HepG2 (cell line): Measurements from ENCODE around the gene AK2. TPM values are rescaled to one million over a fixed set of nuclear protein-coding genes. Genes with fewer than 3 reads are reported as not detected.

Source experiments
- ATAC-seq: fragments of 200-7000 bp; cut with Tn5 transposase; 3 replicates; pipeline ENCODE4 v1.9.1; 2020; ENCODE audit warnings: mild to moderate bottlenecking, moderate library complexity
- BruUV-seq: library from RNA; stranded (reverse); fragments of 400-500 nt; replicated peaks from 2 replicates; lab custom pipeline; 2021; lab: Mats Ljungman, UMichigan
- CTCF ChIA-PET: fragments of 300-600 bp; formaldehyde crosslinking; extraction: SDS; loops from one replicate; lab custom pipeline; 2021; ENCODE audit warnings: low total read pairs, inconsistent platforms, low intra/inter-chr PET ratio; lab: Yijun Ruan, JAX
- POLR2A ChIA-PET: fragments of 350-600 bp; sonication (Branson Sonifier 250); formaldehyde crosslinking; loops from one replicate; lab custom pipeline; 2020; ENCODE audit warnings: antibody characterized with exemption, inconsistent platforms; lab: Yijun Ruan, JAX
- DNase-seq: peaks from one replicate; pipeline ENCODE4 v3.0.0-alpha.2; 2015; ENCODE audit warnings: low spot score
- FAIRE-seq: peaks from 3 replicates; lab custom pipeline; 2011; peaks lifted over from hg19 to GRCh38; lab: Jason Lieb, UNC
- H2AFZ ChIP-seq: one replicate; pipeline ENCODE4 v1.6.1; 2011; ENCODE audit warnings: low read length, inconsistent platforms
- H3K27ac ChIP-seq: fragments of 300-600 bp; 3 replicates; pipeline ENCODE4 v1.8.0; 2011; ENCODE audit warnings: mixed run types, mild to moderate bottlenecking, mixed read lengths, low read length, inconsistent platforms; ENCODE audit not compliant: insufficient read depth; ENCODE audit errors: extremely low read length
- H3K27me3 ChIP-seq, 2 experiments: fragments of 200-600 bp in 1 of 2; 2 replicates in 1 of 2; 3 replicates in 1 of 2; pipeline versions ENCODE4 v1.6.0 to v1.8.0; 2011; ENCODE audit warnings: low read length in 2 of 2, mild to moderate bottlenecking in 2 of 2, moderate library complexity in 2 of 2, inconsistent platforms in 1 of 2; ENCODE audit not compliant: insufficient read depth in 2 of 2, control insufficient read depth in 1 of 2
- H3K36me3 ChIP-seq, 2 experiments: fragments of 200-600 bp in 1 of 2; replicated peaks in 1 of 2; 2 replicates in 1 of 2; 3 replicates in 1 of 2; pipeline versions ENCODE4 v1.5.1 to v1.8.0; 2011; ENCODE audit warnings: low read length in 2 of 2, inconsistent platforms in 1 of 2; ENCODE audit not compliant: insufficient read depth in 2 of 2, control insufficient read depth in 1 of 2
- H3K4me1 ChIP-seq: 2 replicates; pipeline ENCODE4 v1.5.1; 2012; ENCODE audit warnings: low read length, inconsistent platforms; ENCODE audit not compliant: insufficient read depth
- H3K4me2 ChIP-seq: 2 replicates; pipeline ENCODE4 v1.6.0; 2011; ENCODE audit warnings: low read depth, low read length, inconsistent platforms
- H3K4me3 ChIP-seq, 3 experiments: fragments of 200-600 bp in 1 of 3; sonication (generic), shearing (Covaris generic) in 1 of 3; replicated peaks in 1 of 3; 2 replicates each; pipeline ENCODE4 v1.5.1; 2011 to 2016; ENCODE audit warnings: low read length in 3 of 3, inconsistent platforms in 2 of 3, low read depth in 2 of 3, mild to moderate bottlenecking in 2 of 3, control low read depth in 1 of 3, mixed read lengths in 1 of 3; ENCODE audit not compliant: insufficient read depth in 1 of 3
- H3K79me2 ChIP-seq: one replicate; pipeline ENCODE4 v1.6.1; 2011; ENCODE audit warnings: low read length, inconsistent platforms; ENCODE audit not compliant: insufficient read depth
- H3K9ac ChIP-seq: 2 replicates; pipeline ENCODE4 v1.6.0; 2011; ENCODE audit warnings: mild to moderate bottlenecking, low read depth, low read length, inconsistent platforms; ENCODE audit not compliant: insufficient read depth
- H3K9me3 ChIP-seq: 2 replicates; pipeline ENCODE4 v1.5.1; 2012; ENCODE audit warnings: mild to moderate bottlenecking, low read length
- H4K20me1 ChIP-seq: 2 replicates; pipeline ENCODE4 v1.6.0; 2011; ENCODE audit warnings: inconsistent platforms, mild to moderate bottlenecking, low read length, moderate library complexity; ENCODE audit not compliant: insufficient read depth
- CBFB ChIP-seq: sonication (generic); formaldehyde crosslinking; IDR thresholded peaks from 2 replicates; pipeline ENCODE4 v1.4.0; 2020; ENCODE audit warnings: missing genetic modification reagents
- EEA1 ChIP-seq: sonication (generic); formaldehyde crosslinking; IDR thresholded peaks from 2 replicates; pipeline ENCODE4 v1.5.1; 2020; ENCODE audit warnings: mild to moderate bottlenecking, missing genetic modification reagents, borderline replicate concordance
- MAFG ChIP-seq: sonication (generic); formaldehyde crosslinking; IDR thresholded peaks from 2 replicates; pipeline ENCODE4 v1.5.1; 2020; ENCODE audit warnings: mild to moderate bottlenecking, missing genetic modification reagents
- MEIS1 ChIP-seq: sonication (generic); formaldehyde crosslinking; IDR thresholded peaks from 2 replicates; pipeline ENCODE4 v1.9.0; 2021; ENCODE audit warnings: mild to moderate bottlenecking, missing genetic modification reagents, moderate library complexity, borderline replicate concordance
- MLLT10 ChIP-seq: sonication (generic); formaldehyde crosslinking; IDR thresholded peaks from 2 replicates; pipeline ENCODE4 v1.4.0; 2020; ENCODE audit warnings: missing genetic modification reagents
- SMAD3 ChIP-seq: sonication (generic); formaldehyde crosslinking; IDR thresholded peaks from 2 replicates; pipeline ENCODE4 v1.4.0; 2020; ENCODE audit warnings: missing genetic modification reagents
- SUZ12 ChIP-seq: fragments of 150-350 bp; IDR thresholded peaks from 2 replicates; pipeline ENCODE4 v1.6.1; 2014; ENCODE audit warnings: low read depth, low read length
- THYN1 ChIP-seq: sonication (generic); formaldehyde crosslinking; IDR thresholded peaks from 2 replicates; pipeline ENCODE4 v1.8.1; 2023; ENCODE audit warnings: low read depth, mild to moderate bottlenecking, moderate library complexity, missing genetic modification reagents, borderline replicate concordance
- ZFY ChIP-seq: sonication (generic); formaldehyde crosslinking; IDR thresholded peaks from 2 replicates; pipeline ENCODE4 v1.4.0; 2020; ENCODE audit warnings: missing genetic modification reagents
- ZNF121 ChIP-seq: sonication (generic); formaldehyde crosslinking; IDR thresholded peaks from 2 replicates; pipeline ENCODE4 v1.5.0; 2020; ENCODE audit warnings: mild to moderate bottlenecking, missing genetic modification reagents
- ZNF350 ChIP-seq: sonication (generic); formaldehyde crosslinking; IDR thresholded peaks from 2 replicates; pipeline ENCODE4 v1.4.0; 2020; ENCODE audit warnings: mild to moderate bottlenecking, low read depth, missing genetic modification reagents, borderline replicate concordance
- ZNF441 ChIP-seq: sonication (generic); formaldehyde crosslinking; IDR thresholded peaks from 2 replicates; pipeline ENCODE4 v1.7.0; 2021; ENCODE audit warnings: missing genetic modification reagents, borderline replicate concordance
- WGBS: methylation state at CpG from one replicate; pipeline ENCODE4 v1.1.6; 2017; ENCODE audit warnings: low lambda C conversion rate; 5-methylcytosine and 5-hydroxymethylcytosine counted together
- in situ Hi-C: cut with HindIII; loops from 2 replicates; pipeline ENCODE4 v1.10.0; 2017; ENCODE audit warnings: low pct_unique_long_range_greater_than_20kb; ENCODE audit not compliant: extremely low pct_ligation_motif_present
- intact Hi-C: fragments of 100-400 bp; cut with micrococcal nuclease; formaldehyde crosslinking; loops from one replicate; pipeline ENCODE4 v1.10.0; 2022; ENCODE audit not compliant: unreplicated experiment
- polyA plus RNA-seq, 8 experiments: library from polyadenylated mRNA; depleted of rRNA in 3 of 8; stranded (reverse) in 7 of 8; unstranded in 1 of 8; fragments of >200 nt; fragmentation: Illumina TruSeq in 4 of 8; extraction: Trizol in 4 of 8; gene quantifications; 2 replicates each; pipeline versions ENCODE4 v1.2.1 to v1.2.3, GENCODE V29; 2011 to 2016; ENCODE audit warnings: low read depth in 4 of 8, missing spikeins in 1 of 8, mixed read lengths in 1 of 8; ENCODE audit not compliant: insufficient read depth in 1 of 8
- total RNA-seq, 5 experiments: library from RNA; depleted of rRNA; stranded (reverse); fragments of >200 nt; fragmentation: Illumina TruSeq; extraction: Trizol; gene quantifications; 2 replicates each; pipeline ENCODE4 v1.2.3, GENCODE V29; 2016; ENCODE audit warnings: low read depth in 1 of 5
- TF ChIP-seq, protein P1 (sequence below): sonication (generic); formaldehyde crosslinking; IDR thresholded peaks from 2 replicates; pipeline ENCODE4 v1.8.0; 2022; ENCODE audit warnings: mild to moderate bottlenecking, missing genetic modification reagents, moderate library complexity
- TF ChIP-seq, protein P2 (sequence below): sonication (generic); formaldehyde crosslinking; IDR thresholded peaks from 2 replicates; pipeline ENCODE4 v1.5.0; 2020; ENCODE audit warnings: missing genetic modification reagents
- TF ChIP-seq, protein P3 (sequence below): sonication (generic); formaldehyde crosslinking; IDR thresholded peaks from 2 replicates; pipeline ENCODE4 v1.4.0; 2020; ENCODE audit warnings: mild to moderate bottlenecking, missing genetic modification reagents

AK2 gene
- total and polyA plus RNA-seq, 2 of the 13 experiments (the other 11 are each of a cell fraction or from before 2014, with no cell fraction given) = 170 to 188 TPM

DNA sequence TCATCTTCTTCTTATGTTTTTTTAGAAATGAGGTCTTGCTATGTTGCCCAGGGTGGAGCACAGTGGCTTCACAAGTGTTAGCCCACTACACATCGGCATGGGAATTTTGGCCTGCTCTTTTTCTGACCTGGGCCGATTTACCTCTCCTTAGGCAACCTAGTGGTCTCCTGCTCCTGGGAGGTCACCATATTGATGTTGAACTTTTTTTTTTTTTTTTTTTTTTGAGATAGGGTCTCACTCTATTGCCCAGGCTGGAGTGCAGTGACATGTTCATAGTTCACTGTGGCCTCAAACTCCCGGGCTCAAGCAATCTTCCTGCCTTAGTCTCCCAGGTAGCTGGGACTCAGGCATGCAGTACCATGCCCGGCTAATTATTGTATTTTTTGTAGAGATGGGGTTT is 7.5 kb downstream of the AK2 start:
- peak; percentile 68; the same call in 1 of the 2 replicates for TF ChIP-seq ZNF121 (CRISPR knock-in tag)
- TF ChIP-seq, protein P1, sequence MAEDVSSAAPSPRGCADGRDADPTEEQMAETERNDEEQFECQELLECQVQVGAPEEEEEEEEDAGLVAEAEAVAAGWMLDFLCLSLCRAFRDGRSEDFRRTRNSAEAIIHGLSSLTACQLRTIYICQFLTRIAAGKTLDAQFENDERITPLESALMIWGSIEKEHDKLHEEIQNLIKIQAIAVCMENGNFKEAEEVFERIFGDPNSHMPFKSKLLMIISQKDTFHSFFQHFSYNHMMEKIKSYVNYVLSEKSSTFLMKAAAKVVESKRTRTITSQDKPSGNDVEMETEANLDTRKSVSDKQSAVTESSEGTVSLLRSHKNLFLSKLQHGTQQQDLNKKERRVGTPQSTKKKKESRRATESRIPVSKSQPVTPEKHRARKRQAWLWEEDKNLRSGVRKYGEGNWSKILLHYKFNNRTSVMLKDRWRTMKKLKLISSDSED (CRISPR knock-in tag) = no peak
- TF ChIP-seq, all 625 proteins: peak for 1
- POLR2A ChIA-PET = no interaction called here
- Histone ChIP-seq H3K4me3 (no peak overlapping the region), H3K9ac (no peak overlapping the region), H4K20me1 (peaks cover 28% of the 10 kb centered on the region; the same call in 1 of the 2 replicates), H3K79me2 (peaks cover 83% of the 10 kb centered on the region), H3K36me3 (peaks cover 5 to 56% of the 10 kb centered on the region in 2 experiments), H3K27ac (no peak overlapping the region), H3K27me3 (no peaks in the 10 kb centered on the region), H3K4me2 (no peak overlapping the region), H3K4me1 (peaks cover 65% of the 10 kb centered on the region), H3K9me3 (no peaks in the 10 kb centered on the region), H2AFZ (no peak overlapping the region)
- ATAC-seq (no peak), FAIRE-seq (no peak), DNase-seq (no peak)
- CTCF ChIA-PET = no interaction called here
- in situ Hi-C loops = no loop called here
- WGBS = 94% methylated on average over 4 of the region's 4 CpGs
- intact Hi-C loops = no loop called here
- BruUV-seq = no TSS peak

DNA sequence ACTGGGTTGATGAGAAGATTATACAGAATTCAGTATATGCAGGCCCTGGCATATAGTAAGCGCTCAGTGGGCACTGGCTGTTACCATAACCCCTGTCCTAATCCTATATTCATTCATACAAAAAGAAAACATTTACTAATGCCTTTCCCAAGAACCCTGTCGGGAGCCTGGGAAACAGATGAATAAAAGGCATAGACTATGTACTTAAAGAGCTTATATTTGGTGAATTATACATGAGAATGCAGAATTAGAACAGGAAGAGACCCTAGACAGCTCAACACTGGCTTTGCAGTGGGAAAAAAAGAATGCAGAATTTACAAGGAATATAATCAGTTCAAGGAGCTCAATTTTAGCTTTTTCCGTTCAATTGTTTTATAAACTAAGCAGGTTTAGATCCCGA is 10.9 kb downstream of the AK2 start:
- CTCF ChIA-PET = no interaction called here
- in situ Hi-C loops = no loop called here
- POLR2A ChIA-PET = interaction anchor here (2.0 kb wide), 1 partner anchor 10 kb away, joined by 7 read pairs; no protein-coding TSS in a partner anchor

More for the DNA sequence above, 10.9 kb downstream of the AK2 start:
- Histone ChIP-seq H3K4me1 (peaks cover 54% of the 10 kb centered on the region), H3K79me2 (peaks cover 50% of the 10 kb centered on the region), H3K27me3 (no peaks in the 10 kb centered on the region), H3K36me3 (peaks cover 16 to 70% of the 10 kb centered on the region in 2 experiments), H3K4me2 (no peak overlapping the region), H2AFZ (no peak overlapping the region), H3K9ac (no peak overlapping the region), H3K4me3 (no peak overlapping the region), H3K27ac (no peak overlapping the region), H3K9me3 (no peaks in the 10 kb centered on the region), H4K20me1 (peaks cover 17% of the 10 kb centered on the region; the same call in 1 of the 2 replicates)
- DNase-seq = no peak
- ATAC-seq = no peak
- WGBS = 95% methylated on average over 4 of the region's 4 CpGs
- no TSS peak for BruUV-seq
- FAIRE-seq = no peak
- intact Hi-C loops = no loop called here
- TF ChIP-seq ZFY (CRISPR knock-in tag) = no peak
- TF ChIP-seq SUZ12 = no peak
- TF ChIP-seq MEIS1 (CRISPR knock-in tag) = no peak
- TF ChIP-seq, protein P2, sequence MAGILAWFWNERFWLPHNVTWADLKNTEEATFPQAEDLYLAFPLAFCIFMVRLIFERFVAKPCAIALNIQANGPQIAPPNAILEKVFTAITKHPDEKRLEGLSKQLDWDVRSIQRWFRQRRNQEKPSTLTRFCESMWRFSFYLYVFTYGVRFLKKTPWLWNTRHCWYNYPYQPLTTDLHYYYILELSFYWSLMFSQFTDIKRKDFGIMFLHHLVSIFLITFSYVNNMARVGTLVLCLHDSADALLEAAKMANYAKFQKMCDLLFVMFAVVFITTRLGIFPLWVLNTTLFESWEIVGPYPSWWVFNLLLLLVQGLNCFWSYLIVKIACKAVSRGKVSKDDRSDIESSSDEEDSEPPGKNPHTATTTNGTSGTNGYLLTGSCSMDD (CRISPR knock-in tag) = no peak
- TF ChIP-seq SMAD3 = no peak
- no peak for TF ChIP-seq MLLT10 (CRISPR knock-in tag)
- TF ChIP-seq MAFG (CRISPR knock-in tag) = no peak
- no peak for TF ChIP-seq THYN1 (CRISPR knock-in tag)
- no peak for TF ChIP-seq ZNF350 (CRISPR knock-in tag)
- TF ChIP-seq ZNF441 = no peak
- no peak for TF ChIP-seq EEA1 (CRISPR knock-in tag)
- TF ChIP-seq, protein P3, sequence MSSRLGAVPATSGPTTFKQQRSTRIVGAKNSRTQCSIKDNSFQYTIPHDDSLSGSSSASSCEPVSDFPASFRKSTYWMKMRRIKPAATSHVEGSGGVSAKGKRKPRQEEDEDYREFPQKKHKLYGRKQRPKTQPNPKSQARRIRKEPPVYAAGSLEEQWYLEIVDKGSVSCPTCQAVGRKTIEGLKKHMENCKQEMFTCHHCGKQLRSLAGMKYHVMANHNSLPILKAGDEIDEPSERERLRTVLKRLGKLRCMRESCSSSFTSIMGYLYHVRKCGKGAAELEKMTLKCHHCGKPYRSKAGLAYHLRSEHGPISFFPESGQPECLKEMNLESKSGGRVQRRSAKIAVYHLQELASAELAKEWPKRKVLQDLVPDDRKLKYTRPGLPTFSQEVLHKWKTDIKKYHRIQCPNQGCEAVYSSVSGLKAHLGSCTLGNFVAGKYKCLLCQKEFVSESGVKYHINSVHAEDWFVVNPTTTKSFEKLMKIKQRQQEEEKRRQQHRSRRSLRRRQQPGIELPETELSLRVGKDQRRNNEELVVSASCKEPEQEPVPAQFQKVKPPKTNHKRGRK (CRISPR knock-in tag) = no peak
- no peak for TF ChIP-seq CBFB (CRISPR knock-in tag)
